GM19025 (cell line): Measurements from ENCODE around the gene SERINC3.

Experiments
- ATAC-seq: cut with Tn5 transposase; IDR thresholded peaks from one replicate; pipeline ENCODE4 v1.9.1; 2021; ENCODE audit warnings: mild to moderate bottlenecking, low read depth, moderate library complexity; ENCODE audit not compliant: unreplicated experiment

Gene SERINC3

GRCh38 chr20:44470327-44470726, 51.5 kb downstream of the SERINC3 start:
- ATAC-seq = no peak

DNA sequence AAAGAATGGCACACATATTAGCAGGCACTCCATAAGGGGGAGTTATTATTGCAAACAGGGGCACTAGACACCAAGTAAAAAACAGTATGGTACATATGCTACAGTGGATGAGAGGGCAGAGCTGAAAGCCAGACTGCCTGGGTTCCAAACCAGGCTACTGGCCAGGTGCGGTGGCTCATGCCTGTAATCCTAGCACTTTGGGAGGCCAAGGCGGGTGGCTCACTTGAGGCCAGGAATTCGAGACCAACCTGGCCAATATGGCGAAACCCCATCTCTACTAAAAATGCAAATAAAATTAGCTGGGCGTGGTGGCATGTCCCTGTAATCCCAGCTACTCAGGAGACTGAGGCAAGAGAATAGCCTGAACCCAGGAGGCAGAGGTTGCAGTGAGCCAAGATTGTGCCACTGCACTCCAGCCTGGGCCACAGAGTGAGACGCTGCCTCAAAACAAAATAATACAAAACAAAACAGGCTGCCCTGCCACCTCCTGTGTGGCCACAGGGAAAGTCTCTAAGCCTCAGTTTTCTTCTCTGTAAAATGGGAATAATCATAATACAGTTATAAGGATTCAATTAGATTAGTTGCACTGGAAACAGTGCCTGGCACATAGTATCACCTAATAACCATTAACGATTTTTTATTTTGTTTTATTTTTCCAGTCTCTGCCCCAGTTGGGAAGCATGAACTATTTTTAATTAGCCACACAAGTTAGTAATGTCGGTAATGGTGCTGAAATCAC, 53.7 kb downstream of the SERINC3 start:
- ATAC-seq = no peak

- ATAC-seq = no peak
Measured at GRCh38 chr20:44467289-44467883, 54.5 kb downstream of the SERINC3 start.

DNA sequence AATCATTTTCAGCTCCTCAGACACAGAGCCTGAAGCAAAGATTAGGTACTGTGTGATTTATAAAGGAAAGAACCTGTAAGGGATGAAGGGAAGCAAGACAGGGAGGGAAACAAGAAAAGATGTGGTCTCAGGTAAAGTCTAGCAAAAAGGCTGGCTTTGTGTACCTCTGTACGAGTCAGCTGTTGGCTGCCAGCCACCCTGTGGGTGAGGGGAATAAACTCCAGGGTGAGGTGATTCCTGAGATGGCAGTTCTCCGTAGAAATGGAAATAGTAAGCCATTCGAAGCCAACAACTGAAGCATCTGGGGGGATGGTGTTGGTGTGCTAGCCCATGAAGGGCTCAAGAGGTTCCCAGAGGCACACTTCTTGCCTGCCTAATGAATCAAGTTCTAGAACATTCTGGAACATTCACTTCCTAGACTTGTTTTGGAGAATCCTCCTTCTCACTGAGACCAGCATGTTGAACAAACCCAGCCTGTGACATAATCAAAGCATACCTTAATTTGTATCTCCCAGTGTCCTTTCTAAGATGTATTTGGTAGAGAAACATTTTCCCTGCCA, 56.8 kb downstream of the SERINC3 start:
- no peak for ATAC-seq

GRCh38 chr20:44464514-44464913, 57.4 kb downstream of the SERINC3 start:
- no peak for ATAC-seq

- ATAC-seq = no peak
Measured at GRCh38 chr20:44463466-44463865, 58.4 kb downstream of the SERINC3 start.

GRCh38 chr20:44461803-44462174, 60.1 kb downstream of the SERINC3 start:
- no peak for ATAC-seq

DNA sequence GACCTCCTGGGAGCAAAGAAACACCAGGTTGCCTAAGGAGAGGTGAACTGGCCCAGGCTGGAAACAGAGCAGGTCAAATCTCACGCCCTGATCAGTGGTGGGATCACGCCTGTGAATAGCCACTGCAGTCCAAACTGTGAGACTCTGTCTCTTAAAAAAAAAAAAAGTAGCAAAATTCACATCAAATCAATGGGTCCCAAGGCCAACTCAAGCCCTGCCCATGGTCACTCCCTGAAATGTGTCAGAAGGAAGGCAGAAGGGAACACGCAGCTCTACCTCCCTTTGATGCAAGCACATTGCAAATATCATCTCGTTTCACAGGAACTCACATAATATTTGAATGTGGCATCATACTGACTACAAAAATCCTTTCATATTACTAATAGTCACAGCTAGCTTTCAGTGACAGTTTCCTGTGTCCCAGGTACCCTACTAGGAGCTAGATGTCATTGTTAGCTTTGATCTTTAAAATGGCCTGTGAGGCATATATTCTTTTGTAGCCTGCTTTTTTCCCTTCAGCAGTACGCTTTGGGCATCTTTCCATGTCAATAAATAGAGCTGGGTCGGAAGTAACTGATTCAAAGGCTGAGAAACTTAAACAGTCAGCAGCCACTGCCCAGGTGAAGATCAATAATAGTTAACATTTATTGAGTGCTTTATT, 60.6 kb downstream of the SERINC3 start:
- no peak for ATAC-seq

DNA sequence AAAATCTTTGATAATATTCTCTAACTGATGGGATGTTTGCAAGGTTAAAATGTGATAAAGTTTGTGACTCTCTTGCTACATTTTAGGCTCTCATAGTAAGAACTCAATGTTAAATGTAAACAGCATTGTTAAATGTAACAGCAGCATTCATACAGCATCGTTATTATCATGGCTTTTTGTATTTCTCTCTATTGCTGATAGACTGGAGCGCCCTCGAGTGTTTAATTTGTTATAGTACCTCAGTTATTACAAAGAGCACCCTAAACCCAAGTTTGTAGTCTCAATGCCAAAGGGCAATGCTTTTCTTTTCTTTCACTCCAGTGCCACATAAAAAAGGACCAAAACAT, 61.1 kb downstream of the SERINC3 start:
- ATAC-seq = no peak

DNA sequence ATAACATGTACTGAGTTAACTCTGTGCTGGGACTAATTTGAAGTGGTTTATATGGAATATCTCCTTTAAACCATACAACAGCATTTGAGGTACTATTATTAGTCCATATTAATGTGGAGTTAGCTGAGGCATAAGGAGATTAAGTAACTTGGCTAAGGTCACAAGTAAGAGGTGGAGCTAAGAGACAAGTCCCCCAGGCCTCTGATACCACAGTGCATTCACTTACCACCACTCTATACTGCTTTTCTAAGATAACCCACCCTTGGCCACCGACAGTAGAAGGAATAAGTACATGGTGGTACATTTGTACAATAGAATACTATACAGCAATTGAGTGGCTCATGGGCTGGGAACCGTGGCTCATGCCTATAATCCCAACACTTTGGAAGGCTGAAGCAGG, 62.6 kb downstream of the SERINC3 start:
- ATAC-seq = no peak

DNA sequence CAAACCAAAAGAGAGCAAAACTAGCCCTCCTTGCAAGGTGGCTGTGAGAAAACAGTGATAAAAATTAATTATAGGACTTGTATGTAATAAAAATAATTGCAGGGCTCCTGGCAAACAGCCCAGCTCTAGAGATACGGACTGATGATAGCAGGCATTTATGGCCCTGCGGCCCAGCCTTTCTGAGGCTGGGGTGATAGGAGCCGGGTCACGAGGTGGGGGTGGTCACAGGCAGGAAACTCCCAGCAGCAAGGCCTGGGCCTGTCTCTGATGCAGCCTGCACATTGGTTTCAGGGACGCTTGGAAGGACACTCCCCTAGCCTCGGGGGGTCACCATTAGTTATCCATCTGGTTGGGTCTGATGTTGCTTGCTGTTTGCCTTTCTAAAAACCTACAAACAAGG, 64.9 kb downstream of the SERINC3 start:
- no peak for ATAC-seq

- no peak for ATAC-seq
Measured at GRCh38 chr20:44456611-44457010, 65.3 kb downstream of the SERINC3 start.

DNA sequence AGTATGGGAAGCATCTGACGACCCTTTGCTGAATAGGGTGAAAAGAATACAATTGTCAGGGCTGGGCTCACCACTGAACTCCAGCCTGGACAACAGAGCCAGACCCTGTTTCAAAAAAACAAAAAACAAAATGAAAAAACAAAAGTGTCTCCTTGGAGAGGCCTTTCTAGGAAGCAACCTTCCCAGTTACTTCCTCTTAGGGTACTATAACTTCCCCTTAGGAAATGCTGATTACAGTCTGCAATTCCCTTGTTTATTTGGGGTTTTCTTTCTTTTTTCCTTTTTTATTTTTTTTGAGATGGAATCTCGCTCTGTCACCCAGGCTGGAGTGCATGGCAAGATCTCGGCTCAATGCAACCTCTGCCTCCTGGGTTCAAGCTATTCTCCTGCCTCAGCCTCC, 66.7 kb downstream of the SERINC3 start:
- no peak for ATAC-seq

- ATAC-seq = no peak
Measured at GRCh38 chr20:44454306-44454963, 67.4 kb downstream of the SERINC3 start.

DNA sequence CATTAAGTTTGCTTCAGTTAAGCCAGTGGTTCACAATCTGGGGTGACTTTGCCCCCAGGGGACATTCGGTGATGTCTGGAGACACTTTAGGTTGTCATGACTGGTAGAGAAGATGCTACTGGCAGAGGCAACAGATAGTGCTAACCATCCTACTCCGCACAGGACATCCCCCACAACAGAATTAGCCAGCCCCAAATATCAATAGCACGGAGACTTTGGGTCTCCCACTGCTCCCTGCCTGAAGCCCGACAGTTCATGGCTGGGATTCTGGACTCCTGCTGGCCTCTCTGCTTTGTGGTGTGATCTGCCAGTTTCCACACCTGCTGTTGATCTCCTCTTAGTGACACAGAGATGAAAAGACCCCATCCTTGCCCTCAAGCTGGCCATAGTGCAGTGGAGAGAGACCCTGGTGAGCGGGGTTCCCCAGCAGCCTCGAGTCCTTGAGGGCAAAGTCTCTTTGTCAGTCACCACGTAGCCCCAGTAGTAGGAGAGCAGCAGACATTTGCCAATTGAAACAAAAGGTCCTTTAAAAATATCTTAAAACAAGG, 70.9 kb downstream of the SERINC3 start:
- no peak for ATAC-seq

DNA sequence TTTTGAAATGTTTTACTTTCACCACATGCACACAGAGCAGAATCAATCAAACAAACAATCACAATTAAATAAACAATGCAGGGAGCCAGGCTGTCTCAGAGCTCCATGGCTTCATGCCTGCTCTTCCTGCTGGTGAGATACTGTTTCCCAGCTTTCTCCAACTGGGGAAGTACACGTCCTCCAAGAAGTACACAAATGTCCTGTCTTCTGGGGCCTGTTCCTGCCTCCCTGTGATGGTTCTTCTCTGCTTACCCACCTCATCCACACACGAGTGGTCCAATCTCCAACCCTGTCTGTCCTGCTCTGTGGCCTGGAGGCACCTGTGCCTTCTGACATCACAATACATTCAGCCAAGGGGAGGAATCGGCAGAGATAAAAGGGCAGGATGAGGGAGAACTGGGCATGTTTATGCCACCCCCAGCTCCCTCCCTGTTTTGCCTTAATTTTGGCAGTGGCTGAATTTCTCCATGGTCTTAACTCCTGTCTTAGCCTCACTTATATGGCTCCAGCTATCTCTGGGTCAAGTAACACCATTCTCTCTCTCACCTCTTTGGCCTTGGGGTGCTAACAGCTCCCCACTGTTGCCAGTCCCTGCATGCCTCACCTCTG, 71.5 kb downstream of the SERINC3 start:
- no peak for ATAC-seq

GRCh38 chr20:44449864-44450263, 72.0 kb downstream of the SERINC3 start:
- no peak for ATAC-seq

DNA sequence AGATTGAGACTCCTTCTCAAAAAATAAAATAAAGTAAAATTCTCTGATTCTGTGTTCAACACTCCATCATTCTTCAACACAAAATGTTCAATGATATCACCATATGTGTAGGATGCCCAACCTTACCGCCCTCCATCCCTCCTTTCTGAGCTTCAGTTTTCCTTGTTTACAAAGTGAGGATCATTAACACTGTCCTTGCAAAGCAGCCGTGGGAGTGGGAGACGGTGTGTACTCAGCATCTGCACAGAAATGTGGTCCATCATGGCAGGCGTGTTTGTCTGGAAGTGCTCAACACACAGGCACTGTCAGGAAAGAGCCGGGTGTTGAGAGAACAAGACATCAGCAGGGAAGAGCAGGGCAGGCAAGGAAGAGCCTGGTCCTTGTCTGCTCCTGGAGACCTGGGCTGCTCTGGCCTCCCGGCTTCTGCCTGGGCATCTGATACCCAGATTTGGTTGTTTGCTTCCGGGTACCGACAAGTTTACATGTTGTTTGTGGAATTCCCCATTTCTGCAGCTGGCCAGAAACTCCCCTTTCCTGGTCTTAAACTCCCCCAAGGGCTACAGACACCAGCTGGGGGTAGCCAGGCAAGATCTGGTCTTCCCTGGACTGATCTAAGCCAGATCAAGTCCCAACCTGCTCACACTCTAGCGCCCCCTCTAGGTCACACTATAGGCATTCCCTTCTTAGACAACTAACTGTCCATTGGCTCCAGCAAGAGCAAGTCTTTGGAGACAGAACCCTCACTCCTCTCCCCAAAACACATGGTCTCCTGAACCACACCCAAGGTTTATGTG, 72.9 kb downstream of the SERINC3 start:
- no peak for ATAC-seq

GRCh38 chr20:44447827-44448419, 73.9 kb downstream of the SERINC3 start:
- no peak for ATAC-seq
